A549 (cell line): ENCODE data around the gene PLCH2. TPM values are rescaled to one million over a fixed set of nuclear protein-coding genes. Genes with fewer than 3 reads are reported as not detected.
A peak's percentile ranks its signal among the peaks of the same experiment; 100 is the strongest.

Source experiments
- ATAC-seq, 2 experiments: fragments of 200-7000 bp in 1 of 2; fragments of >200 bp in 1 of 2; cut with Nextera tagmentation in 1 of 2; cut with Tn5 transposase in 1 of 2; 3 replicates each; pipeline versions ENCODE4 v1.8.0 to v1.9.1; 2018 to 2020; ENCODE audit warnings: mild to moderate bottlenecking in 1 of 2, moderate library complexity in 1 of 2
- CTCF ChIA-PET: fragments of 300-600 bp; sonication (Branson Sonifier 250); formaldehyde crosslinking; extraction: SDS; loops from one replicate; lab custom pipeline; 2021; ENCODE audit warnings: antibody characterized with exemption, inconsistent platforms; lab: Yijun Ruan, JAX
- POLR2A ChIA-PET: fragments of 350-600 bp; formaldehyde crosslinking; extraction: SDS; loops from one replicate; lab custom pipeline; 2021; ENCODE audit warnings: antibody characterized with exemption, inconsistent platforms; lab: Yijun Ruan, JAX
- DNase-seq, 2 experiments: peaks; one replicate each; pipeline versions ENCODE4 v3.0.0 to v3.0.0-alpha.2; 2011 to 2016; ENCODE audit warnings: low read depth in 1 of 2, low spot score in 1 of 2
- FAIRE-seq: peaks from 2 replicates; lab custom pipeline; 2011; peaks lifted over from hg19 to GRCh38; lab: Jason Lieb, UNC
- H3K27ac ChIP-seq, 2 experiments: fragments of >200 bp; sonication (Bioruptor Twin); formaldehyde crosslinking; 3 replicates each; pipeline ENCODE4 v1.5.1; 2016 to 2017
- H3K4me1 ChIP-seq: fragments of >200 bp; sonication (Bioruptor Twin); formaldehyde crosslinking; 3 replicates; pipeline ENCODE4 v1.6.1; 2016
- H3K4me2 ChIP-seq: fragments of >200 bp; sonication (Bioruptor Twin); formaldehyde crosslinking; 3 replicates; pipeline ENCODE4 v1.6.1; 2016
- H3K4me3 ChIP-seq: fragments of >200 bp; sonication (Bioruptor Twin); formaldehyde crosslinking; 3 replicates; pipeline ENCODE4 v1.5.1; 2016
- H3K9me3 ChIP-seq: fragments of >200 bp; sonication (Bioruptor Twin); formaldehyde crosslinking; 3 replicates; pipeline ENCODE4 v1.6.1; 2016
- BHLHE40 ChIP-seq: IDR thresholded peaks from 2 replicates; pipeline ENCODE4 v1.6.1; 2012; ENCODE audit warnings: low read depth, low read length, inconsistent platforms
- ESRRA ChIP-seq: fragments of 150-350 bp; IDR thresholded peaks from 2 replicates; pipeline ENCODE4 v1.6.1; 2014; ENCODE audit warnings: mild to moderate bottlenecking, low read length, borderline replicate concordance
- FOXS1 ChIP-seq: fragments of 250-450 bp; sonication (Bioruptor Pico); IDR thresholded peaks from 2 replicates; pipeline ENCODE4 v1.5.0; 2020; ENCODE audit warnings: mild to moderate bottlenecking, moderate library complexity
- HDAC2 ChIP-seq: fragments of 200-600 bp; sonication (generic); IDR thresholded peaks from 2 replicates; pipeline ENCODE4 v1.6.1; 2016
- HES2 ChIP-seq: fragments of >200 bp; sonication (Bioruptor Twin); formaldehyde crosslinking; IDR thresholded peaks from 2 replicates; pipeline ENCODE4 v1.6.1; 2016
- JUN ChIP-seq, 2 experiments: fragments of >200 bp; sonication (Bioruptor Twin); formaldehyde crosslinking; IDR thresholded peaks; 2 replicates in 1 of 2; 3 replicates in 1 of 2; pipeline ENCODE4 v1.6.1; 2016 to 2017
- JUNB ChIP-seq: fragments of >200 bp; sonication (Bioruptor Twin); formaldehyde crosslinking; IDR thresholded peaks from 2 replicates; pipeline ENCODE4 v1.6.1; 2016
- KDM5A ChIP-seq: fragments of 200-600 bp; sonication (generic); IDR thresholded peaks from 2 replicates; pipeline ENCODE4 v1.6.1; 2016; ENCODE audit warnings: antibody characterized with exemption, mild to moderate bottlenecking
- MAX ChIP-seq: IDR thresholded peaks from 2 replicates; pipeline ENCODE4 v1.6.1; 2012
- MAZ ChIP-seq: fragments of 150-350 bp; IDR thresholded peaks from 2 replicates; pipeline ENCODE4 v1.6.1; 2014; ENCODE audit warnings: antibody characterized with exemption, low read depth, low read length, borderline replicate concordance
- MYC ChIP-seq: IDR thresholded peaks from 2 replicates; pipeline ENCODE4 v1.6.1; 2012; ENCODE audit warnings: mild to moderate bottlenecking, inconsistent platforms, low read length, improper control_type of control experiment, borderline replicate concordance
- PBX3 ChIP-seq: IDR thresholded peaks from 2 replicates; pipeline ENCODE4 v1.6.1; 2012
- POLR2A ChIP-seq: IDR thresholded peaks from 2 replicates; pipeline ENCODE4 v1.6.1; 2012; ENCODE audit warnings: mild to moderate bottlenecking, low read length
- RARB ChIP-seq: fragments of 250-450 bp; sonication (Bioruptor Pico); IDR thresholded peaks from 2 replicates; pipeline ENCODE4 v1.8.0; 2021; ENCODE audit warnings: mild to moderate bottlenecking, moderate library complexity
- TP53 ChIP-seq: fragments of 250-450 bp; sonication (Bioruptor Pico); IDR thresholded peaks from 2 replicates; pipeline ENCODE4 v1.5.0; 2021; ENCODE audit warnings: mild to moderate bottlenecking, moderate library complexity
- ZC3H11A ChIP-seq: fragments of 450-650 bp; IDR thresholded peaks from 2 replicates; pipeline ENCODE4 v1.6.1; 2014; ENCODE audit warnings: antibody characterized with exemption, mild to moderate bottlenecking
- WGBS: methylation state at CpG from one replicate; pipeline ENCODE4 v1.1.6; 2017; ENCODE audit errors: missing lambda C conversion rate; 5-methylcytosine and 5-hydroxymethylcytosine counted together
- polyA plus RNA-seq, 4 experiments: library from polyadenylated mRNA; depleted of rRNA in 3 of 4; stranded (reverse); fragments of >200 nt; fragmentation: RNase III in 1 of 4; extraction: RNeasy Plus Mini Kit Qiagen cat#74134 plus additional on column Dnase treatment in 1 of 4; gene quantifications; 2 replicates in 3 of 4; 3 replicates in 1 of 4; pipeline ENCODE4 v1.2.3, GENCODE V29; 2011 to 2017
- TF ChIP-seq, protein P1 (sequence below): fragments of 200-600 bp; sonication (generic); IDR thresholded peaks from 2 replicates; pipeline ENCODE4 v1.6.1; 2016; ENCODE audit warnings: antibody characterized with exemption, mild to moderate bottlenecking, moderate library complexity

Gene PLCH2
- polyA plus RNA-seq, 2 of the 4 experiments (the other 2 are of a cell fraction) = 0.10 to 0.18 TPM

GRCh38 chr1:2525572-2525919, 49.5 kb downstream of the PLCH2 start (continued):
- TF ChIP-seq FOXS1 (CRISPR knock-in tag) = no peak
- no peak for TF ChIP-seq ZC3H11A

GRCh38 chr1:2525920-2526823, 50.1 kb downstream of the PLCH2 start, which contains the start of gene PANK4:
Gene PANK4 (minus strand): TSS chr1:2526596. CDS start chr1:2526587, 9 bp downstream.
- Histone ChIP-seq H3K27ac (peak within 1 kb of the TSS; percentile 94 to 99), H3K4me3 (peak within 1 kb of the TSS; percentile 84), H3K4me2 (peak within 1 kb of the TSS; percentile 89), H3K9me3 (no peaks in the 10 kb centered on the region), H3K4me1 (peaks cover 34% of the 10 kb centered on the region)
- FAIRE-seq (no peak), ATAC-seq (peak; percentile 94 to 96), DNase-seq (peak; percentile 80 to 93)
- WGBS = 6% methylated on average over 9 of the region's 107 CpGs
- TF ChIP-seq RARB (no peak), KDM5A (peak; percentile 34; the same call in 1 of the 2 replicates), HDAC2 (no peak), MAX (0 out of 2 replicates have a peak, but pooled peaks have one; percentile 21), MYC (no peak), POLR2A (peak; percentile 55), PBX3 (0 out of 2 replicates have a peak, but pooled peaks have one; percentile 33), JUN (IDR thresholded peaks at IDR 0.05) (peak in 1 of 2 experiments; percentile 70; a peak in 4 of 5 replicates), BHLHE40 (no peak)
- CTCF ChIA-PET = interaction anchor here (0.6 to 2.7 kb wide), 6 partner anchors 9 to 111 kb away, joined by 3 to 6 read pairs (median 4); no protein-coding TSS in a partner anchor
- POLR2A ChIA-PET = interaction anchor here (0.5 to 1.9 kb wide), 4 partner anchors 20 to 1329 kb away, joined by 3 to 13 read pairs (median 4); no protein-coding TSS in a partner anchor

GRCh38 chr1:2526824-2527555, 50.9 kb downstream of the PLCH2 start:
- 40% methylated on average over 16 of the region's 20 CpGs for WGBS
- DNase-seq (no peak), ATAC-seq (peak; percentile 22 to 41), FAIRE-seq (no peak)
- CTCF ChIA-PET = interaction anchor here (1.1 to 2.4 kb wide), 3 partner anchors 9 to 21 kb away, joined by 3 to 6 read pairs (median 4); no protein-coding TSS in a partner anchor
- H3K9me3 ChIP-seq = no peaks in the 10 kb centered on the region
- H3K4me1 ChIP-seq = peaks cover 34% of the 10 kb centered on the region
- H3K4me3 ChIP-seq = peak overlapping the region; percentile 84; the same call in 2 of the 3 replicates
- H3K27ac ChIP-seq = peak overlapping the region; percentile 94 to 99
- POLR2A ChIA-PET = interaction anchor here (1.1 to 1.9 kb wide), 2 partner anchors 19 to 20 kb away, joined by 3 to 13 read pairs; no protein-coding TSS in a partner anchor
- peak overlapping the region; percentile 76 for H3K4me2 ChIP-seq
- TF ChIP-seq POLR2A (no peak), TP53 (CRISPR knock-in tag) (no peak)

- no peaks in the 10 kb centered on the region for H3K9me3 ChIP-seq
- peak overlapping the region; percentile 76; the same call in 2 of the 3 replicates for H3K4me2 ChIP-seq
- FAIRE-seq (no peak), DNase-seq (no peak), ATAC-seq (no peak)
- ChIA-PET CTCF (interaction anchor here (1.1 to 2.4 kb wide), 3 partner anchors 8 to 20 kb away, joined by 3 to 6 read pairs (median 4); no protein-coding TSS in a partner anchor), POLR2A (no interaction called here)
- peak overlapping the region in 1 of 2 experiments; percentile 99; a peak in 3 of 6 replicates for H3K27ac ChIP-seq
- no CpG with 5 or more reads among the region's 4 CpGs for WGBS
- H3K4me1 ChIP-seq = peaks cover 34% of the 10 kb centered on the region
- no peak overlapping the region for H3K4me3 ChIP-seq
- TF ChIP-seq ZC3H11A (no peak), HES2 (no peak), ESRRA (no peak), JUNB (no peak), MAZ (no peak)
- TF ChIP-seq, protein P1, sequence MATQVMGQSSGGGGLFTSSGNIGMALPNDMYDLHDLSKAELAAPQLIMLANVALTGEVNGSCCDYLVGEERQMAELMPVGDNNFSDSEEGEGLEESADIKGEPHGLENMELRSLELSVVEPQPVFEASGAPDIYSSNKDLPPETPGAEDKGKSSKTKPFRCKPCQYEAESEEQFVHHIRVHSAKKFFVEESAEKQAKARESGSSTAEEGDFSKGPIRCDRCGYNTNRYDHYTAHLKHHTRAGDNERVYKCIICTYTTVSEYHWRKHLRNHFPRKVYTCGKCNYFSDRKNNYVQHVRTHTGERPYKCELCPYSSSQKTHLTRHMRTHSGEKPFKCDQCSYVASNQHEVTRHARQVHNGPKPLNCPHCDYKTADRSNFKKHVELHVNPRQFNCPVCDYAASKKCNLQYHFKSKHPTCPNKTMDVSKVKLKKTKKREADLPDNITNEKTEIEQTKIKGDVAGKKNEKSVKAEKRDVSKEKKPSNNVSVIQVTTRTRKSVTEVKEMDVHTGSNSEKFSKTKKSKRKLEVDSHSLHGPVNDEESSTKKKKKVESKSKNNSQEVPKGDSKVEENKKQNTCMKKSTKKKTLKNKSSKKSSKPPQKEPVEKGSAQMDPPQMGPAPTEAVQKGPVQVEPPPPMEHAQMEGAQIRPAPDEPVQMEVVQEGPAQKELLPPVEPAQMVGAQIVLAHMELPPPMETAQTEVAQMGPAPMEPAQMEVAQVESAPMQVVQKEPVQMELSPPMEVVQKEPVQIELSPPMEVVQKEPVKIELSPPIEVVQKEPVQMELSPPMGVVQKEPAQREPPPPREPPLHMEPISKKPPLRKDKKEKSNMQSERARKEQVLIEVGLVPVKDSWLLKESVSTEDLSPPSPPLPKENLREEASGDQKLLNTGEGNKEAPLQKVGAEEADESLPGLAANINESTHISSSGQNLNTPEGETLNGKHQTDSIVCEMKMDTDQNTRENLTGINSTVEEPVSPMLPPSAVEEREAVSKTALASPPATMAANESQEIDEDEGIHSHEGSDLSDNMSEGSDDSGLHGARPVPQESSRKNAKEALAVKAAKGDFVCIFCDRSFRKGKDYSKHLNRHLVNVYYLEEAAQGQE = no peak
These were observed 51.4 kb downstream of the PLCH2 start for GRCh38 chr1:2527556-2527860.
